ENCODE measurements around the gene GRIN3B.

- TF ChIP-seq ZFP30 (CRISPR knock-in tag; IDR thresholded peaks at IDR 0.05) (no peak), PATZ1 (CRISPR knock-in tag; IDR thresholded peaks at IDR 0.05; ENCODE audit: borderline replicate concordance) (no peak), ARNTL (CRISPR knock-in tag; IDR thresholded peaks at IDR 0.05; ENCODE audit: borderline replicate concordance, low read depth) (no peak), ZNF70 (CRISPR knock-in tag; IDR thresholded peaks at IDR 0.05) (no peak), CSRNP3 (CRISPR knock-in tag; IDR thresholded peaks at IDR 0.05) (no peak), ESRRG (CRISPR knock-in tag; IDR thresholded peaks at IDR 0.05) (no peak), OSR1 (CRISPR knock-in tag; IDR thresholded peaks at IDR 0.05) (no peak), ZC3H10 (CRISPR knock-in tag; IDR thresholded peaks at IDR 0.05) (no peak), TSHZ2 (CRISPR knock-in tag; IDR thresholded peaks at IDR 0.05) (no peak), CSDC2 (CRISPR knock-in tag; IDR thresholded peaks at IDR 0.05) (no peak)
Observed at GRCh38 chr19:1019980-1020867, 20.0 kb downstream of the GRIN3B start.
